HG03135 (cell line): ENCODE measurements around the gene ZNF821.
"Not testable (repeated sequence)": the region's sequence is repeated elsewhere in the genome, so short reads cannot be mapped to it uniquely, and the experiment has no call there.

ENCODE experiments used
- ATAC-seq: cut with Tn5 transposase; IDR thresholded peaks from one replicate; pipeline ENCODE4 v1.9.1; 2021; ENCODE audit warnings: mild to moderate bottlenecking, moderate library complexity; ENCODE audit not compliant: unreplicated experiment

ZNF821 gene

DNA sequence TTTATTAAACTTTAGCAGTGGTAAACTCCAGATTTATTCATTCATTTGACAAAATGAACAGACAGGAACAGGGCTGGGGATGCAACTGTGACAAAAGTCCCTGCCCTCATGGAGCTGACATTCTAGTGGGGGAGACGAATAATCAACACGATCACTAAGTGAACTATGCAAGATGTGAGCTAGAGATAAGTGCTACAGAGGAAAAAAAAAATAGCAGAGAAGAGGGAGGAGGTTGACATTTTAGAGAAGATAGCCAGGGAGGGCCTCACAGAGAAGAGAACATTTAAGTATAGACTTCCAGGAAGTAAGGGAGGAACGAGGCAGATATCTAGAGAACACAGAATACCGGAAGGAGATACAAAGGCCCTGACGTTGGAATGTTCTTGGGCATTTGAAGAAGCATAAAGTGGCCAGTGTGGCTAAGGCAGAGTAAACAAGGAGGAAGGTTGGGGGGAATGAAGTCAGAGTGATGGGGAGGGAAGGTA lies 57.4 kb downstream of the ZNF821 start:
- no peak for ATAC-seq

DNA sequence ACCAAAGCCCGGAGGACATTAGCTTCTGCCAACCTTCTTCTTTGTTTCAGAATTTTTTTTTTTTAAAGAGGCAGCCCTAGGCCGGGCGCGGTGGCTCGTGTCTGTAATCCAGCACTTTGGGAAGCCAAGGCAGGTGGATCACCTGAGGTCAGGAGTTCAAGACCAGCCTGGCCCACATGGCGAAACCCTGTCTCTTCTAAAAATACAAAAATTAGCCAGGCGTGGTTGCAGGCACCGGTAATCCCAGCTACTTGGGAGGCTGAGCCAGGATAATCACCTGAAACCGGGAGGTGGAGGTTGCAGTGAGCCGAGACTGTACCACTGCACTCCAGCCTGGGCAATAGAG lies 66.9 kb downstream of the ZNF821 start:
- ATAC-seq: peak; percentile 10

- ATAC-seq: no peak
Measured at GRCh38 chr16:71811261-71811803, 72.7 kb downstream of the ZNF821 start.

GRCh38 chr16:71810155-71810530 lies 73.8 kb downstream of the ZNF821 start:
- not testable (repeated sequence) for ATAC-seq
